ENCODE results near the gene FBN3. TPM values are rescaled to one million over a fixed set of nuclear protein-coding genes. Genes with fewer than 3 reads are reported as not detected.

FBN3 gene
- total RNA-seq, 4 donors from 2014 or later: 0.15 TPM; not detected in 3

GRCh38 chr19:8110931-8111330 lies 38.5 kb downstream of the FBN3 start:
- H3K27me3 ChIP-seq: no peaks in the 10 kb centered on the region
- no peak overlapping the region for H3K4me3 ChIP-seq
- intact Hi-C loops (cut with DNase I; ENCODE audit: low total_unique reads): no loop called here
- no peaks in the 10 kb centered on the region for H3K4me1 ChIP-seq
- H3K36me3 ChIP-seq: no peaks in the 10 kb centered on the region
- TF ChIP-seq, protein P1, sequence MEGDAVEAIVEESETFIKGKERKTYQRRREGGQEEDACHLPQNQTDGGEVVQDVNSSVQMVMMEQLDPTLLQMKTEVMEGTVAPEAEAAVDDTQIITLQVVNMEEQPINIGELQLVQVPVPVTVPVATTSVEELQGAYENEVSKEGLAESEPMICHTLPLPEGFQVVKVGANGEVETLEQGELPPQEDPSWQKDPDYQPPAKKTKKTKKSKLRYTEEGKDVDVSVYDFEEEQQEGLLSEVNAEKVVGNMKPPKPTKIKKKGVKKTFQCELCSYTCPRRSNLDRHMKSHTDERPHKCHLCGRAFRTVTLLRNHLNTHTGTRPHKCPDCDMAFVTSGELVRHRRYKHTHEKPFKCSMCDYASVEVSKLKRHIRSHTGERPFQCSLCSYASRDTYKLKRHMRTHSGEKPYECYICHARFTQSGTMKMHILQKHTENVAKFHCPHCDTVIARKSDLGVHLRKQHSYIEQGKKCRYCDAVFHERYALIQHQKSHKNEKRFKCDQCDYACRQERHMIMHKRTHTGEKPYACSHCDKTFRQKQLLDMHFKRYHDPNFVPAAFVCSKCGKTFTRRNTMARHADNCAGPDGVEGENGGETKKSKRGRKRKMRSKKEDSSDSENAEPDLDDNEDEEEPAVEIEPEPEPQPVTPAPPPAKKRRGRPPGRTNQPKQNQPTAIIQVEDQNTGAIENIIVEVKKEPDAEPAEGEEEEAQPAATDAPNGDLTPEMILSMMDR (IDR thresholded peaks at IDR 0.05 in 4 of 5, conservative IDR thresholded peaks at IDR 0.05 in 1 of 5): no peak
- no peak for TF ChIP-seq POLR2A (IDR thresholded peaks at IDR 0.05)
- in situ Hi-C loops (cut with MboI; ENCODE audit: low sequenced_read_pairs in 4 of 4): no loop called here
- H3K9me3 ChIP-seq: no peaks in the 10 kb centered on the region
- no peak for ATAC-seq
- no peak for DNase-seq
- no peak overlapping the region for H3K27ac ChIP-seq

DNA sequence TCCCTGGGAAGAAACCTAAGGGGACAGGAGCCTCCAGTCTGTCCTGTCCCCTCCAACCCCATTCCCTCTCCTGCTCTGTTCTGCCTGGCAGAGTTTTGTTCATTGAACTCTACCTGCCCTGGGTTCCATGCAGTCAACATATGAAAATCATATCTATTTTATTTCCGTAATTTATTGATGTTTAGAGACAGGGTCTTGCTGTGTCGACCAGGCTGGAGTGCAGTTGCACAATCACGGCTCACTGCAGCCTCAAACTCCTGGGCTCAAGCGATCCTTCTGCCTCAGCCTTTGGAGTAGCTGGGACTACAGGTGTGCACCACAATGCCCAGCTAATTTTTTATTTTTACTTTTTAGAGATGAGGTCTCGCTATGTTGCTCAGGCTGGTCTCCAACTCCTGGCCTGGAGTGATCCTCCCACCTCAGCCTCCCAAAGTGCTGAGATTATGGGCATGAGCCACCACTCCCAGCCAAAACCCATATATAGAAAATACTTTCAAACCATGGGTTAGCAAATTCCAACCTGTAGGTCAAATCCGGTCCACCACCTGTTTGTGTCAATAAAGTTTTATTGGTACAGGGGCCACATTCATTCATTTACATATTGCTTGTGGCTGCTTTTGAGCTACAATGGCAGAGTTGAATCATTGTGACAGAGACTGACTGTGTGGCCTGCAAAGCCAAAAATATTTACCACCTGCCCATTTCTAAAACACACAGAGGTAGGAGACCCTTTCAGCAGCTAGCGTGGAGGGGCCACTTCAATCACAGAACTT lies 39.3 kb downstream of the FBN3 start:
- H3K4me1 ChIP-seq: no peaks in the 10 kb centered on the region
- H3K36me3 ChIP-seq: no peaks in the 10 kb centered on the region
- H3K27ac ChIP-seq: no peak overlapping the region
- DNase-seq: no peak
- no peaks in the 10 kb centered on the region for H3K27me3 ChIP-seq
- intact Hi-C loops (cut with DNase I; ENCODE audit: low total_unique reads): no loop called here
- in situ Hi-C loops (cut with MboI; ENCODE audit: low sequenced_read_pairs in 4 of 4): no loop called here
- H3K9me3 ChIP-seq: no peaks in the 10 kb centered on the region
- no peak overlapping the region for H3K4me3 ChIP-seq
- TF ChIP-seq POLR2A (IDR thresholded peaks at IDR 0.05): no peak
- TF ChIP-seq, protein P1 (IDR thresholded peaks at IDR 0.05 in 4 of 5, conservative IDR thresholded peaks at IDR 0.05 in 1 of 5): no peak
- ATAC-seq: no peak

GRCh38 chr19:8109455-8109854 lies 39.9 kb downstream of the FBN3 start:
- Histone ChIP-seq H3K27ac (no peak overlapping the region), H3K27me3 (no peaks in the 10 kb centered on the region), H3K4me3 (no peak overlapping the region), H3K9me3 (no peaks in the 10 kb centered on the region), H3K36me3 (no peaks in the 10 kb centered on the region), H3K4me1 (no peaks in the 10 kb centered on the region)
- in situ Hi-C loops (cut with MboI; ENCODE audit: low sequenced_read_pairs in 4 of 4) (no loop called here), intact Hi-C loops (cut with DNase I; ENCODE audit: low total_unique reads) (no loop called here)
- no peak for DNase-seq
- no peak for TF ChIP-seq POLR2A (IDR thresholded peaks at IDR 0.05)
- TF ChIP-seq, protein P1 (IDR thresholded peaks at IDR 0.05 in 4 of 5, conservative IDR thresholded peaks at IDR 0.05 in 1 of 5): no peak
- no peak for ATAC-seq

DNA sequence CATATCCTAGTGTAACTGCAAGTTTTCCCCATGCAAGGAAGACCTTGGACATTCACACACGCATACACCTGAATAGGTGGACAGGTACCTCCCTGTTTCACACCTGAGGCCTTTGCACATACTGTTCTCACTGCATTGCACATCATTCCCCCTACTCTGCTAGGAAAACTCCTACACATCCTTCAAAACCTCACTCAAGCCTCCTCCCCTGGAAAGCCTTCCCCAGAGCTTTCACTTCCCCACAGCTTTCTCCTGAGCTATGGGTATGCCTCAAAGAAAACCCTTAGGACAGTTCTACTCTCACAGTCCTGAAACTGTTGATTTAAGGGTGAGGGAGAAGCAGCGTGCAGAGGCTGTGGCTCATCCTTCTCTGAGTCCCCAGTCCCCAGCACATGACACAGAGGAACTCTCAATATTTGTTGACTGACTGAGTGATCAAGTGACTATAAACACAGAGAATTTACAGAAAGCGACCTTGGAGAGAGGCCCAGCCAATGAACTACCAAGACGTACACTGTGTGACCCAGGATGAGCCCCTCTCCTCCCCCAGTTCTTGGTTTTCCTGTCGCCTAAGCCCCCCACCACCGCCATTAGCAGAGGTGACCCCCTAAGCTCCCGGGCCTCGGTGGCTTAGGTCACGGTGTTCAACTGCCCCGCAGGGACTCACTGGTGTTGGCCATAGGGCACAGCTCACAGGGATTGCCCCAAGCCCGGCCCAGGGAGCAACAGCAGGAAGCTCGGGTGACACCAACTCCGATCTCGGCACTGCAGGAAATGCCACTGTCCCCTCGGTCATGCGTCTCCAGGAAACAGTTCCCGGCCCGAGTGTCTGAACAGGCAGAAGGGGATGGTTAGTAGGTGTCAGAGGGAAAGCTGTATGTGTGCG lies 40.6 kb downstream of the FBN3 start:
- in situ Hi-C loops (cut with MboI; ENCODE audit: low sequenced_read_pairs in 4 of 4): no loop called here
- Histone ChIP-seq H3K4me1 (no peaks in the 10 kb centered on the region), H3K27ac (no peak overlapping the region), H3K4me3 (no peak overlapping the region), H3K27me3 (no peaks in the 10 kb centered on the region), H3K36me3 (no peaks in the 10 kb centered on the region), H3K9me3 (no peaks in the 10 kb centered on the region)
- intact Hi-C loops (cut with DNase I; ENCODE audit: low total_unique reads): no loop called here
- ATAC-seq (no peak), DNase-seq (no peak)
- TF ChIP-seq, protein P1 (IDR thresholded peaks at IDR 0.05 in 4 of 5, conservative IDR thresholded peaks at IDR 0.05 in 1 of 5): no peak
- TF ChIP-seq POLR2A (IDR thresholded peaks at IDR 0.05): no peak

All from gastrocnemius medialis (tissue), 4 donors.